Urothelium cell line (cell line): ENCODE measurements around the gene TEX22.

Experiments
- DNase-seq: peaks from one replicate; pipeline ENCODE4 v3.0.0; 2011; ENCODE audit warnings: low spot score, mixed read lengths
- FAIRE-seq: peaks from 2 replicates; lab custom pipeline; 2011; peaks lifted over from hg19 to GRCh38; lab: Jason Lieb, UNC

The TEX22 gene

GRCh38 chr14:105398726-105399465 is 558 bp downstream of the TEX22 start:
- no peak for FAIRE-seq
- DNase-seq = no peak

- DNase-seq = no peak
Observed at GRCh38 chr14:105399466-105399775, 1.1 kb downstream of the TEX22 start.

GRCh38 chr14:105400016-105400415 is 1.7 kb downstream of the TEX22 start:
- no peak for FAIRE-seq
- no peak for DNase-seq

More at GRCh38 chr14:105399466-105399775, 1.1 kb downstream of the TEX22 start:
- FAIRE-seq = no peak

- FAIRE-seq = no peak
- no peak for DNase-seq
Observed at GRCh38 chr14:105401699-105402098, 3.4 kb downstream of the TEX22 start.

GRCh38 chr14:105408592-105408991 is 10.3 kb downstream of the TEX22 start:
- no peak for FAIRE-seq
- DNase-seq = no peak

GRCh38 chr14:105409364-105409763 is 11.0 kb downstream of the TEX22 start:
- FAIRE-seq = no peak
- DNase-seq = no peak

GRCh38 chr14:105410642-105411016 is 12.3 kb downstream of the TEX22 start:
- FAIRE-seq = no peak
- no peak for DNase-seq

GRCh38 chr14:105411017-105411941 is 12.9 kb downstream of the TEX22 start:
- DNase-seq (peak; percentile 75), FAIRE-seq (no peak)

GRCh38 chr14:105411985-105412770 is 13.8 kb downstream of the TEX22 start:
- FAIRE-seq (no peak), DNase-seq (no peak)

GRCh38 chr14:105412771-105413543 is 14.6 kb downstream of the TEX22 start:
- DNase-seq = no peak
- no peak for FAIRE-seq

- DNase-seq = no peak
- no peak for FAIRE-seq
Observed at GRCh38 chr14:105413544-105413886, 15.2 kb downstream of the TEX22 start.

GRCh38 chr14:105414456-105415371 is 16.4 kb downstream of the TEX22 start:
- peak; percentile 44 for DNase-seq
- FAIRE-seq = no peak

GRCh38 chr14:105415481-105416428 is 17.4 kb downstream of the TEX22 start:
- DNase-seq (no peak), FAIRE-seq (no peak)

- no peak for FAIRE-seq
- no peak for DNase-seq
Observed at GRCh38 chr14:105416671-105417070, 18.3 kb downstream of the TEX22 start.

GRCh38 chr14:105417690-105418121 is 19.4 kb downstream of the TEX22 start:
- FAIRE-seq = no peak
- DNase-seq = no peak

GRCh38 chr14:105418269-105419194 is 20.2 kb downstream of the TEX22 start:
- FAIRE-seq = no peak
- no peak for DNase-seq
